Smooth muscle cell (in vitro differentiated cells): Measurements from ENCODE around the gene PSMA6. TPM values are rescaled to one million over a fixed set of nuclear protein-coding genes. Genes with fewer than 3 reads are reported as not detected.
"Not testable (repeated sequence)": the region's sequence is repeated elsewhere in the genome, so short reads cannot be mapped to it uniquely, and the experiment has no call there.

Experiments used
- DNase-seq: peaks from one replicate; lab custom pipeline; 2025; ENCODE audit not compliant: unreplicated experiment; lab: John Stamatoyannopoulos, UW
- H2AFZ ChIP-seq: fragments of 200-600 bp; sonication (generic); 2 replicates; pipeline ENCODE4 v1.6.0; 2016; ENCODE audit warnings: antibody characterized with exemption, low read depth, mild to moderate bottlenecking
- H3F3A ChIP-seq: fragments of 200-600 bp; sonication (generic); 2 replicates; pipeline ENCODE4 v1.6.0; 2017; ENCODE audit warnings: antibody characterized with exemption, low read depth
- H3K27ac ChIP-seq: fragments of 200-600 bp; sonication (generic); 2 replicates; pipeline ENCODE4 v1.5.1; 2016; ENCODE audit warnings: low read depth, mild to moderate bottlenecking
- H3K27me3 ChIP-seq: fragments of 200-600 bp; sonication (generic); 2 replicates; pipeline ENCODE4 v1.6.1; 2016; ENCODE audit warnings: low read depth, mild to moderate bottlenecking
- H3K36me3 ChIP-seq: fragments of 200-600 bp; sonication (generic); 2 replicates; pipeline ENCODE4 v1.5.1; 2016; ENCODE audit warnings: low read depth
- H3K4me1 ChIP-seq: fragments of 200-600 bp; sonication (generic); 2 replicates; pipeline ENCODE4 v1.5.1; 2016; ENCODE audit warnings: low read depth
- H3K4me2 ChIP-seq: fragments of 200-600 bp; sonication (generic); 2 replicates; pipeline ENCODE4 v1.6.0; 2016; ENCODE audit warnings: mild to moderate bottlenecking
- H3K4me3 ChIP-seq: fragments of 200-600 bp; sonication (generic); 2 replicates; pipeline ENCODE4 v1.5.1; 2016; ENCODE audit warnings: mild to moderate bottlenecking
- H3K79me2 ChIP-seq: fragments of 200-600 bp; sonication (generic); 2 replicates; pipeline ENCODE4 v1.6.0; 2016; ENCODE audit warnings: low read depth, mild to moderate bottlenecking
- H3K9ac ChIP-seq: fragments of 200-600 bp; sonication (generic); 2 replicates; pipeline ENCODE4 v1.6.0; 2016; ENCODE audit warnings: low read depth
- H3K9me3 ChIP-seq: fragments of 200-600 bp; sonication (generic); replicated peaks from 2 replicates; pipeline ENCODE4 v1.5.1; 2016; ENCODE audit warnings: low read depth
- H4K20me1 ChIP-seq: fragments of 200-600 bp; sonication (generic); 2 replicates; pipeline ENCODE4 v1.6.0; 2016; ENCODE audit warnings: low read depth
- WGBS: methylation state at CpG from one replicate; pipeline ENCODE4 v1.1.7; 2016; ENCODE audit warnings: low lambda C conversion rate; 5-methylcytosine and 5-hydroxymethylcytosine counted together
- polyA plus RNA-seq: library from polyadenylated mRNA; unstranded; fragments of >200 nt; fragmentation: Nextera tagmentation; extraction: Ambion mirVana; gene quantifications from 2 replicates; pipeline ENCODE4 v1.2.1, GENCODE V29; 2016
- total RNA-seq: library from RNA; depleted of rRNA; stranded (reverse); fragments of >200 nt; gene quantifications from 2 replicates; pipeline ENCODE4 v1.2.3, GENCODE V29; 2014
- TF ChIP-seq, protein P1 (sequence below): fragments of 200-600 bp; sonication (generic); IDR thresholded peaks from 2 replicates; pipeline ENCODE4 v1.5.1; 2017; ENCODE audit warnings: borderline replicate concordance, mild to moderate bottlenecking, antibody characterized with exemption; ENCODE audit not compliant: insufficient read depth, poor library complexity, severe bottlenecking

PSMA6 gene
- total and polyA plus RNA-seq, 2 experiments from 2014 or later = 251 to 315 TPM

DNA sequence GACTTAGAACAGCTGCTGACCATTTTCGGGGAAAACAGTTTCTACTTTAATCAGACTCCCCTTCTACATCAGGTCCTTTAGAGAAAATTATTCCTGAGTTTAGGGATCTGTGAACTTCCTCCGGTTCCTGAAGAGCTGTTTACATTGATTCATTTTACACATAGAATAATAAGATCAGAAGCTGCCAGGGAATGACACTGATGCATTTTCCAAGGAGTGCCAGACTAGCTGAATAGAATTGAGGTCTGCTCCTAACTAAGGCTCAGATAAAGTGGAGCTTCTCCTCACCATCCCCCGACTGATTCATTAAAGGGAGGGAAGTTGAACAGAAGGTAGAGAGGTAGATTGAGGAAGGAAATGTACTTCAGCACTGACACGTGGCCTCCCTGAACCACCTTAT lies 41.9 kb upstream of the PSMA6 start:
- TF ChIP-seq, protein P1, sequence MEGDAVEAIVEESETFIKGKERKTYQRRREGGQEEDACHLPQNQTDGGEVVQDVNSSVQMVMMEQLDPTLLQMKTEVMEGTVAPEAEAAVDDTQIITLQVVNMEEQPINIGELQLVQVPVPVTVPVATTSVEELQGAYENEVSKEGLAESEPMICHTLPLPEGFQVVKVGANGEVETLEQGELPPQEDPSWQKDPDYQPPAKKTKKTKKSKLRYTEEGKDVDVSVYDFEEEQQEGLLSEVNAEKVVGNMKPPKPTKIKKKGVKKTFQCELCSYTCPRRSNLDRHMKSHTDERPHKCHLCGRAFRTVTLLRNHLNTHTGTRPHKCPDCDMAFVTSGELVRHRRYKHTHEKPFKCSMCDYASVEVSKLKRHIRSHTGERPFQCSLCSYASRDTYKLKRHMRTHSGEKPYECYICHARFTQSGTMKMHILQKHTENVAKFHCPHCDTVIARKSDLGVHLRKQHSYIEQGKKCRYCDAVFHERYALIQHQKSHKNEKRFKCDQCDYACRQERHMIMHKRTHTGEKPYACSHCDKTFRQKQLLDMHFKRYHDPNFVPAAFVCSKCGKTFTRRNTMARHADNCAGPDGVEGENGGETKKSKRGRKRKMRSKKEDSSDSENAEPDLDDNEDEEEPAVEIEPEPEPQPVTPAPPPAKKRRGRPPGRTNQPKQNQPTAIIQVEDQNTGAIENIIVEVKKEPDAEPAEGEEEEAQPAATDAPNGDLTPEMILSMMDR = no peak
- Histone ChIP-seq H3K9ac (no peak overlapping the region), H3K4me3 (no peak overlapping the region), H3K27ac (no peak overlapping the region), H3K4me2 (no peak overlapping the region), H3K27me3 (no peaks in the 10 kb centered on the region), H3K4me1 (no peaks in the 10 kb centered on the region), H4K20me1 (no peaks in the 10 kb centered on the region), H2AFZ (no peak overlapping the region), H3K36me3 (no peaks in the 10 kb centered on the region), H3K9me3 (no peaks in the 10 kb centered on the region), H3K79me2 (no peaks in the 10 kb centered on the region), H3F3A (peaks cover 25% of the 10 kb centered on the region)
- 92% methylated on average over 4 of the region's 4 CpGs for WGBS
- no peak for DNase-seq

DNA sequence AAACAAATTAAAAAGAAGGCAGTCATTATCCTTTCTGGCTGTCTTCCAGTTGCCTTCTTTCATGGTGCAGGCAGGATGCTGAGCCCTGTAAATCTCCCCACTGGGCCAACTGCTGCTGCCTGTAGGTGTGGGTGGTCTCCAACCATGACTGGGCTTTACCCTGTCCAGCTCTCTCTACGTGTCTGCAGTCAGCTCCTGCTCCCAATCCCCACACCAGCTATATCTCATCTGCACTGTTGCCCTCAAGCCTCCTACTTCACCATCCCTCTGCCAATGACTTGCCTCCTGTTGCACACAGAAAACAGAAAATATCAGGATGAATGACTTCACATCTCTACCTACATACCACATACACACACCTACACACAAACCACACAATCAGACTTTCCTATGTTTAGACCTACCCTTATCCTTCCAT lies 39.7 kb upstream of the PSMA6 start:
- Histone ChIP-seq H2AFZ (no peak overlapping the region), H3F3A (peaks cover 11% of the 10 kb centered on the region), H3K27ac (no peak overlapping the region), H3K9me3 (no peaks in the 10 kb centered on the region), H3K4me1 (no peaks in the 10 kb centered on the region), H3K9ac (no peak overlapping the region), H3K4me2 (no peak overlapping the region), H3K27me3 (no peaks in the 10 kb centered on the region), H3K36me3 (no peaks in the 10 kb centered on the region), H3K79me2 (no peaks in the 10 kb centered on the region), H4K20me1 (no peaks in the 10 kb centered on the region), H3K4me3 (no peak overlapping the region)
- TF ChIP-seq, protein P1 = no peak
- no peak for DNase-seq
- 48% methylated on average over 1 of the region's 1 CpG for WGBS

DNA sequence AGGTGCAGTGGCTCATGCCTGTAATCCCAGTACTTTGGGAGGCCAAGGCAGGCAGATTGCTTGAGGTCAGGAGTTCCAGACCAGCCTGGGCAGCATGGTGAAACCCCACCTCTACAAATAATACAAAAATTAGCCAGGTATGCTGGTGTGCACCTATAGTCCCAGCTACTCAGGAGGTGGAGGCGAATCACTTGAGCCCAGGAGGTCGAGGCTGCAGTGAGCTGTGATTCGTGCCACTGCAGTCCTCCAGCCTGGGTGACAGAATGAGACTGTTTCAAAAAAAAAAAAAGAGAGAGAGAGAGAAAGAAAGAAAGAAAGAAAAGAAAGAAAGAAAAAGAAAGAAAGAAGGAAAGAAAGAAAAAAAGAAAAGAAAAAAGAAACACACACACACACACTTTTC lies 39.1 kb upstream of the PSMA6 start:
- H3K36me3 ChIP-seq, H3F3A ChIP-seq, H3K4me2 ChIP-seq, H3K4me3 ChIP-seq, H3K9me3 ChIP-seq, H3K4me1 ChIP-seq, H2AFZ ChIP-seq, DNase-seq, H3K27me3 ChIP-seq, H3K27ac ChIP-seq, H3K9ac ChIP-seq, H4K20me1 ChIP-seq, H3K79me2 ChIP-seq: not testable (repeated sequence)
- WGBS = 98% methylated on average over 3 of the region's 3 CpGs

DNA sequence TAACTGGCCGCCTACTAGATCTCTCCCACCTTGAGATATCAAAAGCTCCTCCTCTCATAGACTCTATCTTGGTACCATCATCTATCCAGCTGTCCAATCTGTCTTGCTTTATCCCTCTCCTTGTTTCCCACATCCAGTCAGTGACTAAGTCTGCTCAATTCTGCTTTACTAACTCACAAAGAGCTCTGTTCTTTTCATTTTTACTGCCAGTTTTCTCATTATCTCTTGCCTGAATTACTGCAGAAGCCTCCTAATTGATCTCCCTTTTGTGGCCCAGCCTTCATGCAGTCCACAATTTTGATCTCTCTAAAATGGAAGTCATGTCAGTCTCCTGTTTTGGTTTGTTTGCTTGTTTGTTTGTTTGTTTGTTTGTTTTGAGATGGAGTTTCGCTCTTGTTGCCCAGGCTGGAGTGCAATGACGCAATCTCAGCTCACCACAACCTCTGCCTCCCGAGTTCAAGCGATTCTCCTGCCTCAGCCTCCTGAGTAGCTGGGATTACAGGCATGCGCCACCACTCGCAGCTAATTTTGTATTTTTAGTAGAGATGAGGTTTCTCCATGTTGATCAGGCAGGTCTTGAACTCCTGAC lies 38.1 kb upstream of the PSMA6 start:
- H3K4me3 ChIP-seq, H3K79me2 ChIP-seq, H3K36me3 ChIP-seq, DNase-seq, H2AFZ ChIP-seq, H3K27me3 ChIP-seq, H3K4me2 ChIP-seq, H4K20me1 ChIP-seq, H3K9me3 ChIP-seq, H3F3A ChIP-seq, H3K4me1 ChIP-seq, H3K9ac ChIP-seq, H3K27ac ChIP-seq: not testable (repeated sequence)
- 90% methylated on average over 7 of the region's 7 CpGs for WGBS

DNA sequence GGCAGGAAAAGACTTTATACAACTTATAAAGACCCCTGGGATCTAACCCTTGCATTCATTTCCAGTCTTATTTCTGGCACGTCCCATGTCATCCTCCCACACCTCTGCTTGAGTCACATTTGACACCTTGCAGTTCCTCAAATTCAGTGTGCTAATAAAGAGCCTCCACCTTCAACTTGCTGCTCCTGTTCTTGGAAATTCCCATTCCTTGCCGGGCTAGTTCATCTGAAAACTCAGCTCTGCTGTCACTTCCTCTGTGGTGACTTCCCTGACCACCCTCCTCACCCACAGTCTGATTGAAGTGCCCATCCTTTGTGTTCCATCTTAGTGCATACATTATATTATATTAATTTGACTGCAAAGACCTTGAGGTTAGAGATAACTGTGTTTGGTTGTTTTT lies 37.4 kb upstream of the PSMA6 start:
- Histone ChIP-seq H4K20me1 (no peaks in the 10 kb centered on the region), H3K4me2 (no peak overlapping the region), H3K27me3 (no peaks in the 10 kb centered on the region), H3F3A (no peaks in the 10 kb centered on the region), H2AFZ (no peak overlapping the region), H3K4me3 (no peak overlapping the region), H3K27ac (no peak overlapping the region), H3K79me2 (no peaks in the 10 kb centered on the region), H3K4me1 (no peaks in the 10 kb centered on the region), H3K36me3 (no peaks in the 10 kb centered on the region), H3K9me3 (no peaks in the 10 kb centered on the region), H3K9ac (no peak overlapping the region)
- WGBS = 81% methylated on average over 2 of the region's 2 CpGs
- TF ChIP-seq, protein P1 = no peak
- DNase-seq = no peak
